ENCODE data around the gene NIN.

The NIN gene

GRCh38 chr14:50855558-50855957 lies 24.6 kb upstream of the NIN start:
- Mint-ChIP-seq H3K4me3 (no peak overlapping the region), H3K36me3 (ENCODE audit: low read depth) (no peaks in the 10 kb centered on the region), H3K9me3 (no peaks in the 10 kb centered on the region), H3K27ac (no peak overlapping the region), H3K4me1 (ENCODE audit: low read depth) (peaks cover 10% of the 10 kb centered on the region), H3K27me3 (ENCODE audit: low read depth) (peaks cover 7% of the 10 kb centered on the region)

GRCh38 chr14:50854521-50854920 lies 23.6 kb upstream of the NIN start:
- Mint-ChIP-seq H3K36me3 (ENCODE audit: low read depth) (no peaks in the 10 kb centered on the region), H3K27ac (no peak overlapping the region), H3K9me3 (no peaks in the 10 kb centered on the region), H3K27me3 (ENCODE audit: low read depth) (peaks cover 7% of the 10 kb centered on the region), H3K4me1 (ENCODE audit: low read depth) (peaks cover 4% of the 10 kb centered on the region), H3K4me3 (no peak overlapping the region)

- H3K27me3 Mint-ChIP-seq (ENCODE audit: low read depth), result peaks cover 10% of the 10 kb centered on the region
- H3K4me1 Mint-ChIP-seq (ENCODE audit: low read depth), result no peaks in the 10 kb centered on the region
- no peak overlapping the region for H3K27ac Mint-ChIP-seq
- H3K4me3 Mint-ChIP-seq, result no peak overlapping the region
- no peaks in the 10 kb centered on the region for H3K9me3 Mint-ChIP-seq
- H3K36me3 Mint-ChIP-seq (ENCODE audit: low read depth), result no peaks in the 10 kb centered on the region
These were observed 22.9 kb upstream of the NIN start for GRCh38 chr14:50853891-50854290.

GRCh38 chr14:50846226-50846880 lies 15.4 kb upstream of the NIN start:
- H3K4me1 Mint-ChIP-seq (ENCODE audit: low read depth), result peaks cover 1% of the 10 kb centered on the region
- H3K27me3 Mint-ChIP-seq (ENCODE audit: low read depth), result peaks cover 25% of the 10 kb centered on the region
- H3K9me3 Mint-ChIP-seq, result no peaks in the 10 kb centered on the region
- no peak overlapping the region for H3K4me3 Mint-ChIP-seq
- no peak overlapping the region for H3K27ac Mint-ChIP-seq
- no peaks in the 10 kb centered on the region for H3K36me3 Mint-ChIP-seq (ENCODE audit: low read depth)

GRCh38 chr14:50845166-50845565 lies 14.2 kb upstream of the NIN start:
- H3K4me3 Mint-ChIP-seq, result no peak overlapping the region
- peaks cover 2% of the 10 kb centered on the region for H3K36me3 Mint-ChIP-seq (ENCODE audit: low read depth)
- peaks cover 18% of the 10 kb centered on the region for H3K27me3 Mint-ChIP-seq (ENCODE audit: low read depth)
- peaks cover 1% of the 10 kb centered on the region for H3K4me1 Mint-ChIP-seq (ENCODE audit: low read depth)
- no peak overlapping the region for H3K27ac Mint-ChIP-seq
- no peaks in the 10 kb centered on the region for H3K9me3 Mint-ChIP-seq

- peaks cover 1% of the 10 kb centered on the region for H3K4me1 Mint-ChIP-seq (ENCODE audit: low read depth)
- H3K4me3 Mint-ChIP-seq, result no peak overlapping the region
These were observed 13.4 kb upstream of the NIN start for GRCh38 chr14:50844391-50844790.

GRCh38 chr14:50839691-50840090 lies 8.7 kb upstream of the NIN start:
- H3K4me3 Mint-ChIP-seq, result no peak overlapping the region
- peaks cover 19% of the 10 kb centered on the region for H3K4me1 Mint-ChIP-seq (ENCODE audit: low read depth)
- peaks cover 2% of the 10 kb centered on the region for H3K36me3 Mint-ChIP-seq (ENCODE audit: low read depth)
- H3K27me3 Mint-ChIP-seq (ENCODE audit: low read depth), result no peaks in the 10 kb centered on the region
- no peak overlapping the region for H3K27ac Mint-ChIP-seq
- H3K9me3 Mint-ChIP-seq, result no peaks in the 10 kb centered on the region

More at GRCh38 chr14:50844391-50844790, 13.4 kb upstream of the NIN start:
- Mint-ChIP-seq H3K9me3 (no peaks in the 10 kb centered on the region), H3K27ac (no peak overlapping the region), H3K27me3 (ENCODE audit: low read depth) (peaks cover 18% of the 10 kb centered on the region), H3K36me3 (ENCODE audit: low read depth) (peaks cover 2% of the 10 kb centered on the region)

GRCh38 chr14:50839048-50839447 lies 8.1 kb upstream of the NIN start:
- H3K4me3 Mint-ChIP-seq, result no peak overlapping the region
- no peaks in the 10 kb centered on the region for H3K9me3 Mint-ChIP-seq
- H3K27ac Mint-ChIP-seq, result no peak overlapping the region
- H3K4me1 Mint-ChIP-seq (ENCODE audit: low read depth), result peaks cover 23% of the 10 kb centered on the region
- peaks cover 2% of the 10 kb centered on the region for H3K36me3 Mint-ChIP-seq (ENCODE audit: low read depth)
- peaks cover 3% of the 10 kb centered on the region for H3K27me3 Mint-ChIP-seq (ENCODE audit: low read depth)

GRCh38 chr14:50837850-50838470 lies 7.0 kb upstream of the NIN start:
- H3K27me3 Mint-ChIP-seq (ENCODE audit: low read depth), result peaks cover 4% of the 10 kb centered on the region
- H3K4me3 Mint-ChIP-seq, result no peak overlapping the region
- H3K9me3 Mint-ChIP-seq, result no peaks in the 10 kb centered on the region
- H3K27ac Mint-ChIP-seq, result no peak overlapping the region
- peaks cover 22% of the 10 kb centered on the region for H3K4me1 Mint-ChIP-seq (ENCODE audit: low read depth)
- H3K36me3 Mint-ChIP-seq (ENCODE audit: low read depth), result peaks cover 2% of the 10 kb centered on the region

GRCh38 chr14:50837271-50837670 lies 6.3 kb upstream of the NIN start:
- H3K9me3 Mint-ChIP-seq, result no peaks in the 10 kb centered on the region
- peaks cover 2% of the 10 kb centered on the region for H3K36me3 Mint-ChIP-seq (ENCODE audit: low read depth)
- no peak overlapping the region for H3K4me3 Mint-ChIP-seq
- H3K4me1 Mint-ChIP-seq (ENCODE audit: low read depth), result peaks cover 26% of the 10 kb centered on the region
- peaks cover 8% of the 10 kb centered on the region for H3K27me3 Mint-ChIP-seq (ENCODE audit: low read depth)
- H3K27ac Mint-ChIP-seq, result no peak overlapping the region

GRCh38 chr14:50836515-50836914 lies 5.6 kb upstream of the NIN start:
- peaks cover 32% of the 10 kb centered on the region for H3K4me1 Mint-ChIP-seq (ENCODE audit: low read depth)

GRCh38 chr14:50835280-50835679 lies 4.3 kb upstream of the NIN start:
- Mint-ChIP-seq H3K27me3 (ENCODE audit: low read depth) (peaks cover 18% of the 10 kb centered on the region), H3K27ac (peak overlapping the region; percentile 55), H3K4me3 (no peak overlapping the region), H3K9me3 (no peaks in the 10 kb centered on the region), H3K4me1 (ENCODE audit: low read depth) (peaks cover 32% of the 10 kb centered on the region), H3K36me3 (ENCODE audit: low read depth) (peaks cover 2% of the 10 kb centered on the region)

More at GRCh38 chr14:50836515-50836914, 5.6 kb upstream of the NIN start:
- Mint-ChIP-seq H3K36me3 (ENCODE audit: low read depth) (peaks cover 2% of the 10 kb centered on the region), H3K27ac (no peak overlapping the region), H3K4me3 (no peak overlapping the region), H3K27me3 (ENCODE audit: low read depth) (peaks cover 15% of the 10 kb centered on the region), H3K9me3 (no peaks in the 10 kb centered on the region)

- Mint-ChIP-seq H3K36me3 (ENCODE audit: low read depth) (peaks cover 2% of the 10 kb centered on the region), H3K9me3 (no peaks in the 10 kb centered on the region), H3K27me3 (ENCODE audit: low read depth) (peaks cover 18% of the 10 kb centered on the region), H3K4me1 (ENCODE audit: low read depth) (peaks cover 33% of the 10 kb centered on the region), H3K27ac (peak overlapping the region; percentile 55), H3K4me3 (no peak overlapping the region)
These were observed 3.9 kb upstream of the NIN start for GRCh38 chr14:50834802-50835276.

GRCh38 chr14:50832935-50833630 lies 2.1 kb upstream of the NIN start:
- Mint-ChIP-seq H3K4me1 (ENCODE audit: low read depth) (peaks cover 39% of the 10 kb centered on the region), H3K27ac (no peak overlapping the region), H3K36me3 (ENCODE audit: low read depth) (peaks cover 12% of the 10 kb centered on the region), H3K4me3 (no peak overlapping the region), H3K9me3 (no peaks in the 10 kb centered on the region), H3K27me3 (ENCODE audit: low read depth) (peaks cover 22% of the 10 kb centered on the region)

GRCh38 chr14:50831726-50832168 lies 785 bp upstream of the NIN start:
- H3K27me3 Mint-ChIP-seq (ENCODE audit: low read depth), result peaks cover 22% of the 10 kb centered on the region
- H3K9me3 Mint-ChIP-seq, result no peaks in the 10 kb centered on the region
- peaks cover 41% of the 10 kb centered on the region for H3K4me1 Mint-ChIP-seq (ENCODE audit: low read depth)
- peak overlapping the region; percentile 95 for H3K4me3 Mint-ChIP-seq
- H3K27ac Mint-ChIP-seq, result peak overlapping the region; percentile 96
- peaks cover 17% of the 10 kb centered on the region for H3K36me3 Mint-ChIP-seq (ENCODE audit: low read depth)

Data from T-helper 1 cell treated with Interleukin-12 subunit alpha and Interleukin-12 subunit beta and Interleukin-4 antibody, amounts not matched to agents 30 μg/mL and 1 μg/mL, for 36 hours (primary cell).